Brain pericyte (primary cell): ENCODE data around the gene CALML6.

Experiments
- DNase-seq: peaks from one replicate; pipeline ENCODE4 v3.0.0-alpha.2; 2012; ENCODE audit warnings: low read depth, low spot score

The CALML6 gene

GRCh38 chr1:1892079-1892762, 22.8 kb upstream of the CALML6 start:
- no peak for DNase-seq

GRCh38 chr1:1892763-1893120, 22.3 kb upstream of the CALML6 start:
- no peak for DNase-seq

- DNase-seq, result no peak
These were observed 21.6 kb upstream of the CALML6 start for GRCh38 chr1:1893291-1893985.

GRCh38 chr1:1893997-1894353, 21.1 kb upstream of the CALML6 start:
- no peak for DNase-seq

GRCh38 chr1:1894354-1895059, 20.6 kb upstream of the CALML6 start:
- DNase-seq, result no peak

GRCh38 chr1:1895060-1895418, 20.0 kb upstream of the CALML6 start:
- DNase-seq, result no peak

GRCh38 chr1:1895456-1896336, 19.4 kb upstream of the CALML6 start:
- no peak for DNase-seq

GRCh38 chr1:1898246-1898933, 16.7 kb upstream of the CALML6 start:
- no peak for DNase-seq

GRCh38 chr1:1899266-1899966, 15.6 kb upstream of the CALML6 start:
- DNase-seq, result no peak

- no peak for DNase-seq
These were observed 15.1 kb upstream of the CALML6 start for GRCh38 chr1:1899967-1900327.

- DNase-seq, result no peak
These were observed 14.0 kb upstream of the CALML6 start for GRCh38 chr1:1900883-1901640.

GRCh38 chr1:1901641-1902294, 13.3 kb upstream of the CALML6 start:
- DNase-seq, result no peak

- no peak for DNase-seq
These were observed 11.8 kb upstream of the CALML6 start for GRCh38 chr1:1903224-1903623.

GRCh38 chr1:1906185-1907097, 8.6 kb upstream of the CALML6 start:
- no peak for DNase-seq

GRCh38 chr1:1907098-1907736, 7.8 kb upstream of the CALML6 start:
- DNase-seq, result no peak

GRCh38 chr1:1908506-1908791, 6.6 kb upstream of the CALML6 start:
- no peak for DNase-seq

- no peak for DNase-seq
These were observed 5.0 kb upstream of the CALML6 start for GRCh38 chr1:1910033-1910465.

- no peak for DNase-seq
These were observed 4.3 kb upstream of the CALML6 start for GRCh38 chr1:1910651-1911331.
